ENCODE results near the gene OR10T2. TPM values are rescaled to one million over a fixed set of nuclear protein-coding genes. Genes with fewer than 3 reads are reported as not detected.
"Not testable (repeated sequence)": the region's sequence is repeated elsewhere in the genome, so short reads cannot be mapped to it uniquely, and the experiment has no call there.

OR10T2 gene
- total and polyA plus RNA-seq, 2 donors (not counting 1 experiment from before 2014, with no cell fraction given) = not detected

DNA sequence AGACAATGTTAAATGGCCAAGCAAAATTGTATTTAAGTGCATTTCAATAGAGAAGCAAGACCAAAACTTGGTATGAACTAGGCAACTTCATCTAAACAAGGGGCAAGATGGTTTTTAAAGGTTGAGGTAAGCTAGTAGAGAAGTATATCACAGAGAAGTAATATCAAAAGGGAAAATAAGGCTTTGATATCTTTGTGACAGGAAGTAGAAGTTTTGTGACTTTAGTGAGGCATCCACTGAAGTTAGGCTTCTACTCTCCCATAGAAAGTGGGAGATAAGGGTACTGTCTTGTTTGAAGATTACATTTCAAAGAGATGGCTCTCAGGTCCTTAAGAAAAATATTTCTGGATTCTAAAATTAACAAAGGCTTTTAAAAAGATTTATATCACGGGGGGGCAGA is 8.9 kb downstream of the OR10T2 start:
- no peak overlapping the region for H3K4me3 ChIP-seq (ENCODE audit: control extremely low read depth in 1 of 5, extremely low read depth in 1 of 5, insufficient read depth in 1 of 5, low read depth in 2 of 5, low read length in 4 of 5)
- H3K27ac ChIP-seq (ENCODE audit: low read length in 2 of 2) = peak overlapping the region in 1 of 2 donors; percentile 29
- Mint-ChIP-seq H3K27ac (no peak overlapping the region), H3K27me3 (no peaks in the 10 kb centered on the region), H3K9me3 (ENCODE audit: insufficient read depth) (no peaks in the 10 kb centered on the region), H3K4me3 (no peak overlapping the region), H3K4me1 (peaks cover 14% of the 10 kb centered on the region)
- TF ChIP-seq, protein P1, sequence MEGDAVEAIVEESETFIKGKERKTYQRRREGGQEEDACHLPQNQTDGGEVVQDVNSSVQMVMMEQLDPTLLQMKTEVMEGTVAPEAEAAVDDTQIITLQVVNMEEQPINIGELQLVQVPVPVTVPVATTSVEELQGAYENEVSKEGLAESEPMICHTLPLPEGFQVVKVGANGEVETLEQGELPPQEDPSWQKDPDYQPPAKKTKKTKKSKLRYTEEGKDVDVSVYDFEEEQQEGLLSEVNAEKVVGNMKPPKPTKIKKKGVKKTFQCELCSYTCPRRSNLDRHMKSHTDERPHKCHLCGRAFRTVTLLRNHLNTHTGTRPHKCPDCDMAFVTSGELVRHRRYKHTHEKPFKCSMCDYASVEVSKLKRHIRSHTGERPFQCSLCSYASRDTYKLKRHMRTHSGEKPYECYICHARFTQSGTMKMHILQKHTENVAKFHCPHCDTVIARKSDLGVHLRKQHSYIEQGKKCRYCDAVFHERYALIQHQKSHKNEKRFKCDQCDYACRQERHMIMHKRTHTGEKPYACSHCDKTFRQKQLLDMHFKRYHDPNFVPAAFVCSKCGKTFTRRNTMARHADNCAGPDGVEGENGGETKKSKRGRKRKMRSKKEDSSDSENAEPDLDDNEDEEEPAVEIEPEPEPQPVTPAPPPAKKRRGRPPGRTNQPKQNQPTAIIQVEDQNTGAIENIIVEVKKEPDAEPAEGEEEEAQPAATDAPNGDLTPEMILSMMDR (IDR thresholded peaks at IDR 0.05) = no peak
- TF ChIP-seq EZH2 (IDR thresholded peaks at IDR 0.05; ENCODE audit: borderline replicate concordance, insufficient read depth, low read depth, low read length, poor library complexity, severe bottlenecking) = no peak
- H3K4me1 ChIP-seq (ENCODE audit: control insufficient read depth in 2 of 2, insufficient read depth in 2 of 2, low read length in 2 of 2) = peaks cover 3 to 10% of the 10 kb centered on the region in 2 donors
- peak overlapping the region; percentile 47 for H2AFZ ChIP-seq (ENCODE audit: insufficient read depth, low read depth, low read length, poor library complexity, severe bottlenecking)
- H3K9ac ChIP-seq (ENCODE audit: low read length) = no peak overlapping the region
- ChIA-PET CTCF (no interaction called here), POLR2A (no interaction called here)
- no peak overlapping the region for H3K4me2 ChIP-seq (replicated peaks; ENCODE audit: low read depth, low read length, poor library complexity, severe bottlenecking)
- DNase-seq (no peak), ATAC-seq (ENCODE audit: low read depth) (no peak)
- no peaks in the 10 kb centered on the region for H3K79me2 ChIP-seq (ENCODE audit: control insufficient read depth, insufficient read depth, low read length)
- no peaks in the 10 kb centered on the region for H4K20me1 ChIP-seq (ENCODE audit: control insufficient read depth, insufficient read depth, low read length, poor library complexity, severe bottlenecking)
- H3K9me3 ChIP-seq (ENCODE audit: control extremely low read depth in 1 of 3, control insufficient read depth in 2 of 3, insufficient read depth in 1 of 3, low read length in 2 of 3) = no peaks in the 10 kb centered on the region
- no peaks in the 10 kb centered on the region for H3K36me3 ChIP-seq (replicated peaks in 1 of 2; ENCODE audit: control extremely low read depth in 1 of 2, control insufficient read depth in 1 of 2, extremely low read depth in 1 of 2, insufficient read depth in 2 of 2, low read length in 1 of 2)
- intact Hi-C loops (cut with micrococcal nuclease) = loop anchor here (10.0 kb wide), 2 partner anchors 146 to 624 kb away; no protein-coding TSS in a partner anchor
- no peaks in the 10 kb centered on the region for H3K27me3 ChIP-seq (replicated peaks in 1 of 4; ENCODE audit: control extremely low read depth in 1 of 4, control insufficient read depth in 3 of 4, insufficient read depth in 4 of 4, low read length in 3 of 4)
- WGBS (ENCODE audit: insufficient coverage) = no CpG with 5 or more reads among the region's 1 CpG

DNA sequence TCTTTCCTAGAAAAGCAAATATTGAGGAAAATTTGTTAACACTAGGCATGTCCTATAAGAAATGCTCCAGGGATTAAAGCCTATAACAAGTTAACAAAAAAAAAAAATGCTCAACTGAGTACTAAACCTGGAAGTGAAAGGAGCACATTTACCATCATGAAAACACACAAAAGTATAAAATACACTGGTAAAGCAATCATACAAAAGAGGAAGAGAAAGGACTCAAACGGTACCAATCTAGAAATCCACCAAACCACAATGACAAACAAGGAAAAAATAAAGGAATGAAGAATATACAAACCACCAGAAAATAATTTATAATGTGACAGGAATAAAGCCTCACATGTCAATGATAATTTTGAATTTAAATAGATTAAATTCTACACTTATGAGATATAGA is 24.4 kb downstream of the OR10T2 start:
- no peak overlapping the region for H3K9ac ChIP-seq (ENCODE audit: low read length)
- no peaks in the 10 kb centered on the region for H4K20me1 ChIP-seq (ENCODE audit: control insufficient read depth, insufficient read depth, low read length, poor library complexity, severe bottlenecking)
- H3K4me3 ChIP-seq (ENCODE audit: control extremely low read depth in 1 of 5, extremely low read depth in 1 of 5, insufficient read depth in 1 of 5, low read depth in 2 of 5, low read length in 4 of 5) = no peak overlapping the region
- Mint-ChIP-seq H3K9me3 (ENCODE audit: insufficient read depth) (peaks cover 9% of the 10 kb centered on the region), H3K27ac (no peak overlapping the region), H3K4me1 (peaks cover 5% of the 10 kb centered on the region), H3K4me3 (no peak overlapping the region), H3K27me3 (no peaks in the 10 kb centered on the region)
- ATAC-seq (ENCODE audit: low read depth) = no peak
- DNase-seq = no peak
- POLR2A ChIA-PET = no interaction called here
- no peak overlapping the region for H2AFZ ChIP-seq (ENCODE audit: insufficient read depth, low read depth, low read length, poor library complexity, severe bottlenecking)
- CTCF ChIA-PET = no interaction called here
- intact Hi-C loops (cut with micrococcal nuclease) = no loop called here
- peaks cover 0 to 6% of the 10 kb centered on the region in 2 donors for H3K4me1 ChIP-seq (ENCODE audit: control insufficient read depth in 2 of 2, insufficient read depth in 2 of 2, low read length in 2 of 2)
- H3K79me2 ChIP-seq (ENCODE audit: control insufficient read depth, insufficient read depth, low read length) = no peaks in the 10 kb centered on the region
- H3K36me3 ChIP-seq (replicated peaks in 1 of 2; ENCODE audit: control extremely low read depth in 1 of 2, control insufficient read depth in 1 of 2, extremely low read depth in 1 of 2, insufficient read depth in 2 of 2, low read length in 1 of 2) = no peaks in the 10 kb centered on the region
- peaks cover 0 to 4% (median 0%) of the 10 kb centered on the region in 4 experiments for H3K27me3 ChIP-seq (replicated peaks in 1 of 4; ENCODE audit: control extremely low read depth in 1 of 4, control insufficient read depth in 3 of 4, insufficient read depth in 4 of 4, low read length in 3 of 4)
- TF ChIP-seq, protein P1 (IDR thresholded peaks at IDR 0.05) = no peak
- TF ChIP-seq EZH2 (IDR thresholded peaks at IDR 0.05; ENCODE audit: borderline replicate concordance, insufficient read depth, low read depth, low read length, poor library complexity, severe bottlenecking) = no peak
- H3K9me3 ChIP-seq (ENCODE audit: control extremely low read depth in 1 of 3, control insufficient read depth in 2 of 3, insufficient read depth in 1 of 3, low read length in 2 of 3) = peaks cover 7 to 24% (median 16%) of the 10 kb centered on the region in 3 donors
- no peak overlapping the region for H3K27ac ChIP-seq (ENCODE audit: low read length in 2 of 2)
- no CpG with 5 or more reads among the region's 1 CpG for WGBS (ENCODE audit: insufficient coverage)
- H3K4me2 ChIP-seq (replicated peaks; ENCODE audit: low read depth, low read length, poor library complexity, severe bottlenecking) = no peak overlapping the region

DNA sequence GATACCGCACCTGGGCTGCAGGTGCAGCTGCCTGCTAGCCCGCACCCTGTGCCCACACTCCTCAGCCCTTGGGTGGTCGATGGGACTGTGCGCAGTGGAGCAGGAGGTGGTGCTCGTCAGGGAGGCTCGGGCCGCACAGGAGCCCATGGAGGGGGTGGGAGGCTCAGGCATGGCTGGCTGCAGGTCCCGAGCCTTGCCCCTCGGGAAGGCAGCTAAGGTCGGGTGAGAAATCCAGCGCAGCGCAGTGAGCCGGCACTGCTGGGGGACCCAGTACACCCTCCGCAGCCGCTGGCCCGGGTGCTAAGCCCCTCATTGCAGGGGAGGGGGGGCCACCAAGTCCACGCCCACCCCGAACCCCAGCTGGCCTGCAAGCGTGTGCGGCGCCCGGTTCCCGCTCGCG is 25.2 kb downstream of the OR10T2 start:
- H2AFZ ChIP-seq (ENCODE audit: insufficient read depth, low read depth, low read length, poor library complexity, severe bottlenecking); ATAC-seq (ENCODE audit: low read depth); H3K79me2 ChIP-seq (ENCODE audit: control insufficient read depth, insufficient read depth, low read length); H3K9me3 Mint-ChIP-seq (ENCODE audit: insufficient read depth); H3K27me3 ChIP-seq (replicated peaks in 1 of 4; ENCODE audit: control extremely low read depth in 1 of 4, control insufficient read depth in 3 of 4, insufficient read depth in 4 of 4, low read length in 3 of 4); H3K27me3 Mint-ChIP-seq; H3K4me1 ChIP-seq (ENCODE audit: control insufficient read depth in 2 of 2, insufficient read depth in 2 of 2, low read length in 2 of 2); POLR2A ChIA-PET; H3K4me3 ChIP-seq (ENCODE audit: control extremely low read depth in 1 of 5, extremely low read depth in 1 of 5, insufficient read depth in 1 of 5, low read depth in 2 of 5, low read length in 4 of 5); H3K9ac ChIP-seq (ENCODE audit: low read length); H3K27ac Mint-ChIP-seq; H3K36me3 ChIP-seq (replicated peaks in 1 of 2; ENCODE audit: control extremely low read depth in 1 of 2, control insufficient read depth in 1 of 2, extremely low read depth in 1 of 2, insufficient read depth in 2 of 2, low read length in 1 of 2); CTCF ChIA-PET; DNase-seq; H4K20me1 ChIP-seq (ENCODE audit: control insufficient read depth, insufficient read depth, low read length, poor library complexity, severe bottlenecking); H3K4me3 Mint-ChIP-seq; intact Hi-C loops (cut with micrococcal nuclease); H3K4me1 Mint-ChIP-seq; H3K27ac ChIP-seq (ENCODE audit: low read length in 2 of 2); H3K4me2 ChIP-seq (replicated peaks; ENCODE audit: low read depth, low read length, poor library complexity, severe bottlenecking): not testable (repeated sequence)
- peaks cover 7 to 24% (median 16%) of the 10 kb centered on the region in 3 donors for H3K9me3 ChIP-seq (ENCODE audit: control extremely low read depth in 1 of 3, control insufficient read depth in 2 of 3, insufficient read depth in 1 of 3, low read length in 2 of 3)
- 98% methylated on average over 21 of the region's 25 CpGs for WGBS (ENCODE audit: insufficient coverage)

Data from B cell (primary cell).